ENCODE measurements around the gene MZB1. TPM values are rescaled to one million over a fixed set of nuclear protein-coding genes. Genes with fewer than 3 reads are reported as not detected.

Gene MZB1
- total RNA-seq, 4 donors from 2014 or later: 1.3 to 5.6 TPM; not detected in 2

DNA sequence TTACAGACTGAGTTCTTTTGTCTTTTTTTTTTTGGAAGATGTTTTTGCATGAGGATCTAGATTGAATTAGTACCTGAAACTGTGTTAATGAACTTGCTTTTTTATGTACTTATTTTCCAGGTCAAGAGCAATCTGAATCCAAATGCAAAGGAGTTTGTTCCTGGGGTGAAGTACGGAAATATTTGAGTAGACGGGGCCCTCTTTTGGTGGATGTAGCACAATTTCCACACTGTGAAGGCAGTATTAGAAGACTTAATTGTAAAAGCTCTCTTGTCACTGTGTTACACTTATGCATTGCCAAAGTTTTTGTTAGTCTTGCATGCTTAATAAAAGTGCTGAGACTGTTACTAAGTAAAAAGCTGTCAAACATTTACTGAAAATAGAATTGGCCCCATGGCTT lies 21.1 kb downstream of the MZB1 start:
- Histone ChIP-seq H3K9me3 (no peaks in the 10 kb centered on the region), H3K4me3 (no peak overlapping the region), H3K4me1 (peaks cover 0 to 5% of the 10 kb centered on the region in 2 donors), H3K27ac (no peak overlapping the region), H3K27me3 (no peaks in the 10 kb centered on the region), H3K36me3 (no peaks in the 10 kb centered on the region)
- TF ChIP-seq, protein P1, sequence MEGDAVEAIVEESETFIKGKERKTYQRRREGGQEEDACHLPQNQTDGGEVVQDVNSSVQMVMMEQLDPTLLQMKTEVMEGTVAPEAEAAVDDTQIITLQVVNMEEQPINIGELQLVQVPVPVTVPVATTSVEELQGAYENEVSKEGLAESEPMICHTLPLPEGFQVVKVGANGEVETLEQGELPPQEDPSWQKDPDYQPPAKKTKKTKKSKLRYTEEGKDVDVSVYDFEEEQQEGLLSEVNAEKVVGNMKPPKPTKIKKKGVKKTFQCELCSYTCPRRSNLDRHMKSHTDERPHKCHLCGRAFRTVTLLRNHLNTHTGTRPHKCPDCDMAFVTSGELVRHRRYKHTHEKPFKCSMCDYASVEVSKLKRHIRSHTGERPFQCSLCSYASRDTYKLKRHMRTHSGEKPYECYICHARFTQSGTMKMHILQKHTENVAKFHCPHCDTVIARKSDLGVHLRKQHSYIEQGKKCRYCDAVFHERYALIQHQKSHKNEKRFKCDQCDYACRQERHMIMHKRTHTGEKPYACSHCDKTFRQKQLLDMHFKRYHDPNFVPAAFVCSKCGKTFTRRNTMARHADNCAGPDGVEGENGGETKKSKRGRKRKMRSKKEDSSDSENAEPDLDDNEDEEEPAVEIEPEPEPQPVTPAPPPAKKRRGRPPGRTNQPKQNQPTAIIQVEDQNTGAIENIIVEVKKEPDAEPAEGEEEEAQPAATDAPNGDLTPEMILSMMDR (IDR thresholded peaks at IDR 0.05): no peak
- TF ChIP-seq POLR2A (IDR thresholded peaks at IDR 0.05): no peak
- intact Hi-C loops (cut with DNase I; ENCODE audit: low total_unique reads): no loop called here
- no peak for DNase-seq

DNA sequence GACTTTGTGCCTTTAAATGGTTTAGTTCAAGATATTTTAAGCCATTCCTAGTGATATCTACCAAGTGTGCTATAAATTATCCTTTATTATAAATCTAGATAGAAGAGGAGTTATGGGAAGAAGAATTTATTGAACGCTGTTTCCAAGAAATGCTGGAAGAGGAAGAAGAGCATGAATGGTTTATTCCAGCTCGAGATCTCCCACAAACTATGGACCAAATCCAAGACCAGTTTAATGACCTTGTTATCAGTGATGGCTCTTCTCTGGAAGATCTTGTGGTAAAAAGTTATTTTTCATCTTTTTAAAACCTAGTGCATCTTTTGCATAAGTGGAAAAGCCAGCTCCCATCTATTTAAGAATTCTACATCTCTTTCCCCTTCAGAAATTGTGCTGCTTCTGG lies 25.2 kb downstream of the MZB1 start:
- no peaks in the 10 kb centered on the region for H3K9me3 ChIP-seq
- no peaks in the 10 kb centered on the region for H3K36me3 ChIP-seq
- H3K27me3 ChIP-seq: no peaks in the 10 kb centered on the region
- peaks cover 0 to 5% of the 10 kb centered on the region in 2 donors for H3K4me1 ChIP-seq
- peak overlapping the region; percentile 3 to 6 for H3K27ac ChIP-seq
- TF ChIP-seq POLR2A (IDR thresholded peaks at IDR 0.05): no peak
- TF ChIP-seq, protein P1 (IDR thresholded peaks at IDR 0.05): no peak
- intact Hi-C loops (cut with DNase I; ENCODE audit: low total_unique reads): no loop called here
- no peak overlapping the region for H3K4me3 ChIP-seq
- no peak for DNase-seq

DNA sequence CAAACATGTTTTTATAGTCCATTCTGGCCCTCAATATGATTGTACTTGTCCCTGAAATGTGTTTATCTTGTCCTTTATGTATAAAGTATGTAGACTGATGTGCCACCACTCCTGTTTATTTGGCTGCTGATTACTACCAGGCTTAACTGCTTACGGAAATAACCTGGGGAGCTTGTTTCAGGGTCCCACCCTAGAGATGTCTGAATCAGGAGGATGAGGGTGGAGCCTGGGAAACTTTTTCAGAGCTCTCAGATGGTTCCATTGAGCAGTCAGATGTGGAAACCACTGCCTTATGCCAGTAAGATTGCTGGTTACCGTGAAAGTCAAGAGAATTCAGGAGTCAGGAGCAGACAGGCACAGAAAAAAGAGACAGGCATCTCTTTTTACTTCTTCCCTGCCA lies 25.8 kb downstream of the MZB1 start:
- intact Hi-C loops (cut with DNase I; ENCODE audit: low total_unique reads): no loop called here
- H3K4me3 ChIP-seq: no peak overlapping the region
- no peaks in the 10 kb centered on the region for H3K27me3 ChIP-seq
- no peak for TF ChIP-seq POLR2A (IDR thresholded peaks at IDR 0.05)
- TF ChIP-seq, protein P1 (IDR thresholded peaks at IDR 0.05): no peak
- H3K36me3 ChIP-seq: no peaks in the 10 kb centered on the region
- no peaks in the 10 kb centered on the region for H3K9me3 ChIP-seq
- H3K27ac ChIP-seq: peak overlapping the region; percentile 3 to 6
- DNase-seq: no peak
- H3K4me1 ChIP-seq: peaks cover 0 to 5% of the 10 kb centered on the region in 2 donors

DNA sequence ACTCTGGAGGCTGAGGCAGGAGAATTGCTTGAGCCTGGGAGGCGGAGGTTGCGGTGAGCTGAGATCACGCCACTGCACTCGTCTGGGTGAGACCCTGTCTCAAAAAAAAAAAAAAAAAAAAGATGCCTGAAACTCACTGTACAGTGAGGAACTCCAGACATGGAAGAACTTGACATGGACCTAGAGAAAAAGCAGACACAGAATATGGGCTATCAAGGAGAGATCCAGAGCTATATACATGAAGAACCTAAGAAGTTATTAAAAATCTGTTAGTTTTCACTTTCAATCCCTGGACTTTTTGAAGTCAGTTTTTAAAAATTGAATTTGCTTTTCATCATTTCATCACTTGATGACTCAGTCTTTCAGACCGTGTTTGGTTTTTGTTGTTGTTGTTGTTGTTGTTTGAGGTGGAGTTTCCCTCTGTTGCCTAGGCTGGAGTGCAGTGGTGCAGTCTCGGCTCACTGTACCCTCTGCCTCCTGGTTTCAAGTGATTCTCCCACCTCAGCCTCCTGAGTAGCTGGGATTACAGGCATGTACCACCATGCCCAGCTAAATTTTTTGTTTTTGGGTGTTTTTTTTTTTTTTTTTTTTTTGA lies 27.8 kb downstream of the MZB1 start:
- intact Hi-C loops (cut with DNase I; ENCODE audit: low total_unique reads): no loop called here
- H3K27ac ChIP-seq: no peak overlapping the region

DNA sequence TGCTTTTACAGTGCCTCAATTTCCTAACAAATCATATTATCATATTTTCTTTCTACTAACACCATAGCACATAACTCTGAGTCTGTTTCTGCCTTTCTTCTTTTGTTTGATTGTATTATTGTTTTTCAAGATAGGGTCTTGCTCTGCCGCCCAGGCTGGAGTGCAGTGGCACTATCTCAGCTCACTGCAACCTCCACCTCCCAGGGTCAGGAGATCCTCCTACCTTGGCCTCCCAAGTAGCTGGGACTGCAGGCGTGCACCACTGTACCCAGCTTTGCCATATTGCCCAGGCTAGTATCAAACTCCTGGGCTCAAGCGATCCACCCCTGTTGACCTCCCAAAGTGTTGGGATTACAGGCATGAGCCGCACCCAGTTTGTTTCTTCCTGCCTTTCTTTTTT lies 29.3 kb downstream of the MZB1 start:
- intact Hi-C loops (cut with DNase I; ENCODE audit: low total_unique reads): no loop called here
- no peak for TF ChIP-seq POLR2A (IDR thresholded peaks at IDR 0.05)
- TF ChIP-seq, protein P1 (IDR thresholded peaks at IDR 0.05): no peak

More for the DNA sequence above, 27.8 kb downstream of the MZB1 start:
- Histone ChIP-seq H3K36me3 (no peaks in the 10 kb centered on the region), H3K27me3 (no peaks in the 10 kb centered on the region), H3K4me3 (no peak overlapping the region), H3K4me1 (peaks cover 0 to 5% of the 10 kb centered on the region in 2 donors), H3K9me3 (no peaks in the 10 kb centered on the region)
- DNase-seq: no peak
- TF ChIP-seq POLR2A (IDR thresholded peaks at IDR 0.05): no peak
- TF ChIP-seq, protein P1 (IDR thresholded peaks at IDR 0.05): no peak

More for the DNA sequence above, 29.3 kb downstream of the MZB1 start:
- no peaks in the 10 kb centered on the region for H3K9me3 ChIP-seq
- H3K27ac ChIP-seq: no peak overlapping the region
- no peaks in the 10 kb centered on the region for H3K36me3 ChIP-seq
- no peak for DNase-seq
- H3K4me1 ChIP-seq: peaks cover 0 to 5% of the 10 kb centered on the region in 2 donors
- no peaks in the 10 kb centered on the region for H3K27me3 ChIP-seq
- H3K4me3 ChIP-seq: no peak overlapping the region
